Measurements from ENCODE around the gene COX7A2L. TPM values are rescaled to one million over a fixed set of nuclear protein-coding genes. Genes with fewer than 3 reads are reported as not detected.
A peak's percentile ranks its signal among the peaks of the same experiment; 100 is the strongest.

COX7A2L gene
- total RNA-seq, 1 experiment from 2014 or later = 99.5 TPM

DNA sequence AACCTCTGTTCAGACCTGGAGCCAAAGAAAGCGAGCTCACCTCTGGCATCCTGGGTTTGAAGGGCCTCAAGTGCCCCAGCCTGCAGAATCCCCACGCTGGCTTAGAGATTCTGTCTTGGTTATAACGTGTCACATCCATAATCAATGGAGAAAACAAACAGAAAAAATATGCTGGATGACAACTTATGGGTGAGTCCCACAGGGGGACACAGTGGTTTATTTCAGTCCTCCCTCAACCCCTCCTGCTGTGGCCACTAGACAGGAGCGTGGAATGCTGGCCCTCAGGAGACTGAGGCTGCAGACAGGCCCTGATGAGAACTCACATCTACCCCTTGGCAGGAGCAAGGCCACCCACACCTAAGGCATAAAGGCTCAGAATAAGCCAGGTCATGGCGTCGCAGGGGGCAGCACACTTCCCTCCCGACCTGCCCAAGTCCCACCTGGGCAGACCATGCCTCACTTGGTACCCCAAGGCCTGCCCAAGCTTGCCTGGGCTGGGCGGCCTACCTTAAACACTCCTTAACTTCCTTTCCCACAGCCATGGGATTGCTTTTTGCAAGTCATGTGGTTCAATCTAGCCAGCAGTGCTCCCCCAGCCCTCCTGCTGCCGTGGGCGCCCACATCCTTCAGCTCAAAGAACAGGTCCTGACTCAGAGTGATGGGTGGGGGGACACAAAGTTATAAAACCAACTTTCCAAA, 19.9 kb downstream of the COX7A2L start:
- CTCF ChIA-PET = interaction anchor here (0.9 kb wide), 1 partner anchor 13 kb away, joined by 3 read pairs; no protein-coding TSS in a partner anchor
- POLR2A ChIA-PET = no interaction called here

DNA sequence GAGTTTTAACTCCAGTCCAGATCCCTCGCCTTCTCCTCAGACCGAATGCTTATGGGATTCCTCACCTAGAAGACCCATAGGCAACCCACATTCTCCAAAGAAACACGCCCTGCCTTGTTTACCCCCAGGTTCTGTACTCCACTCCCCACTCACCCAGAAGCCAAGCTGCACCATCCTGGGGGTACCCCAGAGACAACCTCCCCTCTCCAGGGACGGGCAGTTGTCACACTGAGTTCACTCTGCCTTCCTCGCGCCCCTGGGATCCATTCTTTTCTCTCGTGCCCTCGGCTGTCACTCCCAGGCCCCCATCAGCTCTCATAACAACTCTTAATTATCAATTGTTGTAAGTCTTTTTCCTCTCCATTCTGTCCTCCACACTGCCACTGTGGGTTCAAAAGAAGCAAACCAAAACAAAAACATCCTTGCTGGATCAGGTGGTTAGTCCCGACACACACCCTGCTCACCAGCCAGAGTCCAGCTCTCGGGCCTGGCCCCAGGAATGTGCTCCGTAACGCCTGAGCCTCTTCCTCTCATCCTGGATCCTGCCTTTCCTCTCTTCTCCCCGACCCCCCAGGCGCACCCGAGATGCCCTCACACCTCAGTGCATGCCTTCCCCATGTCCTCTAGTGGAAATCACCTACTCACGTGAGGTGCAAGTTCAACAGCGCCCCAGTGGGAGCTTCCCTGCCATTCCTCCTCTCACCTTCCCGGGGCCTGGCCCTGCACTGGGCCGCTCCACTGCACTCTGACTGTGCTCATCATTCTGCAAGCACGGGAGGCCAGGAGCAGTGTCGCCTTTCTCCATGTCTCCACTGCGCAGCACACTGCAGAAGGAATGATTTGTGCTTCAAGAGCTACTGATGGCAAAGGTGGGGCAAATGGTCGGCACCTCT, 20.7 kb downstream of the COX7A2L start:
- peak overlapping the region; percentile 71 for H3K27ac Mint-ChIP-seq
- H3K9me3 Mint-ChIP-seq = no peaks in the 10 kb centered on the region
- H3K36me3 Mint-ChIP-seq = peaks cover 13% of the 10 kb centered on the region
- H3K4me1 Mint-ChIP-seq = peaks cover 15% of the 10 kb centered on the region
- POLR2A ChIA-PET = no interaction called here
- H3K4me3 Mint-ChIP-seq = no peak overlapping the region
- no peaks in the 10 kb centered on the region for H3K27me3 Mint-ChIP-seq (ENCODE audit: low read depth)
- no peak for DNase-seq (ENCODE audit: low spot score)
- CTCF ChIA-PET = interaction anchor here (0.9 to 1.5 kb wide), 2 partner anchors 12 kb away, joined by 3 to 6 read pairs; no protein-coding TSS in a partner anchor
- no peak for ATAC-seq
- TF ChIP-seq EMX1 (CRISPR knock-in tag; IDR thresholded peaks at IDR 0.05) (no peak), ZBTB21 (CRISPR knock-in tag; IDR thresholded peaks at IDR 0.05; ENCODE audit: borderline replicate concordance) (no peak), TEAD1 (CRISPR knock-in tag; IDR thresholded peaks at IDR 0.05) (no peak)
- TF ChIP-seq, protein P1, sequence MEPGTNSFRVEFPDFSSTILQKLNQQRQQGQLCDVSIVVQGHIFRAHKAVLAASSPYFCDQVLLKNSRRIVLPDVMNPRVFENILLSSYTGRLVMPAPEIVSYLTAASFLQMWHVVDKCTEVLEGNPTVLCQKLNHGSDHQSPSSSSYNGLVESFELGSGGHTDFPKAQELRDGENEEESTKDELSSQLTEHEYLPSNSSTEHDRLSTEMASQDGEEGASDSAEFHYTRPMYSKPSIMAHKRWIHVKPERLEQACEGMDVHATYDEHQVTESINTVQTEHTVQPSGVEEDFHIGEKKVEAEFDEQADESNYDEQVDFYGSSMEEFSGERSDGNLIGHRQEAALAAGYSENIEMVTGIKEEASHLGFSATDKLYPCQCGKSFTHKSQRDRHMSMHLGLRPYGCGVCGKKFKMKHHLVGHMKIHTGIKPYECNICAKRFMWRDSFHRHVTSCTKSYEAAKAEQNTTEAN (CRISPR knock-in tag; IDR thresholded peaks at IDR 0.05) = no peak
- TF ChIP-seq, protein P2, sequence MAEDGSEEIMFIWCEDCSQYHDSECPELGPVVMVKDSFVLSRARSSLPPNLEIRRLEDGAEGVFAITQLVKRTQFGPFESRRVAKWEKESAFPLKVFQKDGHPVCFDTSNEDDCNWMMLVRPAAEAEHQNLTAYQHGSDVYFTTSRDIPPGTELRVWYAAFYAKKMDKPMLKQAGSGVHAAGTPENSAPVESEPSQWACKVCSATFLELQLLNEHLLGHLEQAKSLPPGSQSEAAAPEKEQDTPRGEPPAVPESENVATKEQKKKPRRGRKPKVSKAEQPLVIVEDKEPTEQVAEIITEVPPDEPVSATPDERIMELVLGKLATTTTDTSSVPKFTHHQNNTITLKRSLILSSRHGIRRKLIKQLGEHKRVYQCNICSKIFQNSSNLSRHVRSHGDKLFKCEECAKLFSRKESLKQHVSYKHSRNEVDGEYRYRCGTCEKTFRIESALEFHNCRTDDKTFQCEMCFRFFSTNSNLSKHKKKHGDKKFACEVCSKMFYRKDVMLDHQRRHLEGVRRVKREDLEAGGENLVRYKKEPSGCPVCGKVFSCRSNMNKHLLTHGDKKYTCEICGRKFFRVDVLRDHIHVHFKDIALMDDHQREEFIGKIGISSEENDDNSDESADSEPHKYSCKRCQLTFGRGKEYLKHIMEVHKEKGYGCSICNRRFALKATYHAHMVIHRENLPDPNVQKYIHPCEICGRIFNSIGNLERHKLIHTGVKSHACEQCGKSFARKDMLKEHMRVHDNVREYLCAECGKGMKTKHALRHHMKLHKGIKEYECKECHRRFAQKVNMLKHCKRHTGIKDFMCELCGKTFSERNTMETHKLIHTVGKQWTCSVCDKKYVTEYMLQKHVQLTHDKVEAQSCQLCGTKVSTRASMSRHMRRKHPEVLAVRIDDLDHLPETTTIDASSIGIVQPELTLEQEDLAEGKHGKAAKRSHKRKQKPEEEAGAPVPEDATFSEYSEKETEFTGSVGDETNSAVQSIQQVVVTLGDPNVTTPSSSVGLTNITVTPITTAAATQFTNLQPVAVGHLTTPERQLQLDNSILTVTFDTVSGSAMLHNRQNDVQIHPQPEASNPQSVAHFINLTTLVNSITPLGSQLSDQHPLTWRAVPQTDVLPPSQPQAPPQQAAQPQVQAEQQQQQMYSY (CRISPR knock-in tag; IDR thresholded peaks at IDR 0.05) = no peak
- TF ChIP-seq, protein P3, sequence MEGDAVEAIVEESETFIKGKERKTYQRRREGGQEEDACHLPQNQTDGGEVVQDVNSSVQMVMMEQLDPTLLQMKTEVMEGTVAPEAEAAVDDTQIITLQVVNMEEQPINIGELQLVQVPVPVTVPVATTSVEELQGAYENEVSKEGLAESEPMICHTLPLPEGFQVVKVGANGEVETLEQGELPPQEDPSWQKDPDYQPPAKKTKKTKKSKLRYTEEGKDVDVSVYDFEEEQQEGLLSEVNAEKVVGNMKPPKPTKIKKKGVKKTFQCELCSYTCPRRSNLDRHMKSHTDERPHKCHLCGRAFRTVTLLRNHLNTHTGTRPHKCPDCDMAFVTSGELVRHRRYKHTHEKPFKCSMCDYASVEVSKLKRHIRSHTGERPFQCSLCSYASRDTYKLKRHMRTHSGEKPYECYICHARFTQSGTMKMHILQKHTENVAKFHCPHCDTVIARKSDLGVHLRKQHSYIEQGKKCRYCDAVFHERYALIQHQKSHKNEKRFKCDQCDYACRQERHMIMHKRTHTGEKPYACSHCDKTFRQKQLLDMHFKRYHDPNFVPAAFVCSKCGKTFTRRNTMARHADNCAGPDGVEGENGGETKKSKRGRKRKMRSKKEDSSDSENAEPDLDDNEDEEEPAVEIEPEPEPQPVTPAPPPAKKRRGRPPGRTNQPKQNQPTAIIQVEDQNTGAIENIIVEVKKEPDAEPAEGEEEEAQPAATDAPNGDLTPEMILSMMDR (IDR thresholded peaks at IDR 0.05) = no peak
- TF ChIP-seq, protein P4, sequence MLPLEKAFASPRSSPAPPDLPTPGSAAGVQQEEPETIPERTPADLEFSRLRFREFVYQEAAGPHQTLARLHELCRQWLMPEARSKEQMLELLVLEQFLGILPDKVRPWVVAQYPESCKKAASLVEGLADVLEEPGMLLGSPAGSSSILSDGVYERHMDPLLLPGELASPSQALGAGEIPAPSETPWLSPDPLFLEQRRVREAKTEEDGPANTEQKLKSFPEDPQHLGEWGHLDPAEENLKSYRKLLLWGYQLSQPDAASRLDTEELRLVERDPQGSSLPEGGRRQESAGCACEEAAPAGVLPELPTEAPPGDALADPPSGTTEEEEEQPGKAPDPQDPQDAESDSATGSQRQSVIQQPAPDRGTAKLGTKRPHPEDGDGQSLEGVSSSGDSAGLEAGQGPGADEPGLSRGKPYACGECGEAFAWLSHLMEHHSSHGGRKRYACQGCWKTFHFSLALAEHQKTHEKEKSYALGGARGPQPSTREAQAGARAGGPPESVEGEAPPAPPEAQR (CRISPR knock-in tag; IDR thresholded peaks at IDR 0.05) = no peak

More for the DNA sequence above, 19.9 kb downstream of the COX7A2L start:
- Mint-ChIP-seq H3K36me3 (peaks cover 16% of the 10 kb centered on the region), H3K27ac (peak overlapping the region; percentile 71; the same call in 1 of the 2 replicates), H3K4me1 (peaks cover 15% of the 10 kb centered on the region), H3K27me3 (ENCODE audit: low read depth) (no peaks in the 10 kb centered on the region), H3K4me3 (no peak overlapping the region), H3K9me3 (no peaks in the 10 kb centered on the region)
- no peak for ATAC-seq
- no peak for DNase-seq (ENCODE audit: low spot score)
- TF ChIP-seq, protein P4 (CRISPR knock-in tag; IDR thresholded peaks at IDR 0.05) = no peak
- TF ChIP-seq HMGA2 (CRISPR knock-in tag; IDR thresholded peaks at IDR 0.05) = no peak
- TF ChIP-seq, protein P5, sequence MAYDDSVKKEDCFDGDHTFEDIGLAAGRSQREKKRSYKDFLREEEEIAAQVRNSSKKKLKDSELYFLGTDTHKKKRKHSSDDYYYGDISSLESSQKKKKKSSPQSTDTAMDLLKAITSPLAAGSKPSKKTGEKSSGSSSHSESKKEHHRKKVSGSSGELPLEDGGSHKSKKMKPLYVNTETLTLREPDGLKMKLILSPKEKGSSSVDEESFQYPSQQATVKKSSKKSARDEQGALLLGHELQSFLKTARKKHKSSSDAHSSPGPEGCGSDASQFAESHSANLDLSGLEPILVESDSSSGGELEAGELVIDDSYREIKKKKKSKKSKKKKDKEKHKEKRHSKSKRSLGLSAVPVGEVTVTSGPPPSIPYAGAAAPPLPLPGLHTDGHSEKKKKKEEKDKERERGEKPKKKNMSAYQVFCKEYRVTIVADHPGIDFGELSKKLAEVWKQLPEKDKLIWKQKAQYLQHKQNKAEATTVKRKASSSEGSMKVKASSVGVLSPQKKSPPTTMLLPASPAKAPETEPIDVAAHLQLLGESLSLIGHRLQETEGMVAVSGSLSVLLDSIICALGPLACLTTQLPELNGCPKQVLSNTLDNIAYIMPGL (CRISPR knock-in tag; IDR thresholded peaks at IDR 0.05) = no peak
- TF ChIP-seq, protein P1 (CRISPR knock-in tag; IDR thresholded peaks at IDR 0.05) = no peak
- TF ChIP-seq, protein P6, sequence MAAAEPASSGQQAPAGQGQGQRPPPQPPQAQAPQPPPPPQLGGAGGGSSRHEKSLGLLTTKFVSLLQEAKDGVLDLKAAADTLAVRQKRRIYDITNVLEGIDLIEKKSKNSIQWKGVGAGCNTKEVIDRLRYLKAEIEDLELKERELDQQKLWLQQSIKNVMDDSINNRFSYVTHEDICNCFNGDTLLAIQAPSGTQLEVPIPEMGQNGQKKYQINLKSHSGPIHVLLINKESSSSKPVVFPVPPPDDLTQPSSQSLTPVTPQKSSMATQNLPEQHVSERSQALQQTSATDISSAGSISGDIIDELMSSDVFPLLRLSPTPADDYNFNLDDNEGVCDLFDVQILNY (CRISPR knock-in tag; IDR thresholded peaks at IDR 0.05) = no peak
- no peak for TF ChIP-seq ELF4 (CRISPR knock-in tag; IDR thresholded peaks at IDR 0.05; ENCODE audit: low read depth)
- no peak for TF ChIP-seq SOX15 (CRISPR knock-in tag; IDR thresholded peaks at IDR 0.05)

Data from WTC11 (cell line).